HCT116 (cell line): ENCODE data around the gene TEX2. TPM values are rescaled to one million over a fixed set of nuclear protein-coding genes. Genes with fewer than 3 reads are reported as not detected.

Source experiments
- ATAC-seq: fragments of 200-7000 bp; cut with Tn5 transposase; 2 replicates; pipeline ENCODE4 v1.9.1; 2020; ENCODE audit warnings: mild to moderate bottlenecking, moderate library complexity
- BruUV-seq: library from RNA; stranded (reverse); fragments of 400-500 nt; replicated peaks from 2 replicates; lab custom pipeline; 2021; lab: Mats Ljungman, UMichigan
- CTCF ChIA-PET: fragments of 300-600 bp; sonication (Branson Sonifier 250); formaldehyde crosslinking; loops from one replicate; lab custom pipeline; 2021; ENCODE audit warnings: antibody characterized with exemption; lab: Charles Lee
- POLR2A ChIA-PET: fragments of 300-600, 350-600 bp; sonication (Branson Sonifier 250); formaldehyde crosslinking; loops from one replicate; lab custom pipeline; 2021; ENCODE audit warnings: antibody characterized with exemption; lab: Charles Lee
- RAD21 ChIA-PET, 2 experiments: fragments of 300-600 bp; sonication (Branson Sonifier 250); formaldehyde crosslinking; loops; one replicate each; lab custom pipeline; 2023; ENCODE audit warnings: low total read pairs in 2 of 2; ENCODE audit not compliant: uncharacterized antibody in 2 of 2, unreplicated experiment in 2 of 2, low non-redundant PET in 1 of 2; lab: Charles Lee
- DNase-seq: peaks from one replicate; pipeline ENCODE4 v3.0.0-alpha.2; 2010; ENCODE audit warnings: low read depth, low spot score
- H2AFZ ChIP-seq: fragments of 200-600 bp; shearing (Covaris generic), sonication (generic); 2 replicates; pipeline ENCODE4 v1.6.1; 2017; ENCODE audit warnings: low read depth, mixed run types, mixed read lengths, antibody characterized with exemption, low read length; ENCODE audit not compliant: poor library complexity, severe bottlenecking
- H3K27ac ChIP-seq: 2 replicates; pipeline ENCODE4 v1.5.1; 2012; ENCODE audit warnings: low read depth, low read length
- H3K27me3 ChIP-seq: fragments of 200-600 bp; sonication (generic); 2 replicates; pipeline ENCODE4 v1.6.1; 2016; ENCODE audit warnings: mixed run types, low read length, mixed read lengths; ENCODE audit not compliant: insufficient read depth
- H3K36me3 ChIP-seq, 2 experiments: fragments of 200-500 bp in 1 of 2; fragments of 200-600 bp in 1 of 2; sonication (Bioruptor generic) in 1 of 2; sonication (generic) in 1 of 2; 2 replicates each; pipeline versions ENCODE4 v1.5.1 to v1.6.1; 2014 to 2016; ENCODE audit warnings: low read length in 2 of 2, inconsistent platforms in 1 of 2, mixed read lengths in 1 of 2, mixed run types in 1 of 2; ENCODE audit not compliant: insufficient read depth in 2 of 2, control insufficient read depth in 1 of 2
- H3K4me1 ChIP-seq, 2 experiments: fragments of 200-600 bp in 1 of 2; sonication (generic) in 1 of 2; 2 replicates each; pipeline versions ENCODE4 v1.5.1 to v1.6.1; 2012 to 2017; ENCODE audit warnings: low read length in 2 of 2, inconsistent platforms in 1 of 2, mild to moderate bottlenecking in 1 of 2, mixed read lengths in 1 of 2, mixed run types in 1 of 2, moderate library complexity in 1 of 2; ENCODE audit not compliant: insufficient read depth in 2 of 2, control insufficient read depth in 1 of 2
- H3K4me2 ChIP-seq: fragments of 200-600 bp; sonication (generic); 2 replicates; pipeline ENCODE4 v1.6.1; 2017; ENCODE audit warnings: mixed run types, low read length, mixed read lengths
- H3K4me3 ChIP-seq, 2 experiments: fragments of 200-600 bp in 1 of 2; sonication (generic) in 1 of 2; replicated peaks in 1 of 2; 2 replicates each; pipeline ENCODE4 v1.5.1; 2011 to 2016; ENCODE audit warnings: low read length in 2 of 2, control low read depth in 1 of 2, low read depth in 1 of 2, mild to moderate bottlenecking in 1 of 2, mixed read lengths in 1 of 2, mixed run types in 1 of 2
- H3K79me2 ChIP-seq: fragments of 200-600 bp; sonication (generic); 2 replicates; pipeline ENCODE4 v1.6.1; 2017; ENCODE audit warnings: mild to moderate bottlenecking, mixed run types, low read length, moderate library complexity, mixed read lengths; ENCODE audit not compliant: insufficient read depth
- H3K9ac ChIP-seq: fragments of 200-600 bp; sonication (generic); 2 replicates; pipeline ENCODE4 v1.6.1; 2016; ENCODE audit warnings: low read length, mixed read lengths
- H3K9me2 ChIP-seq: fragments of 200-600 bp; sonication (generic), shearing (Covaris generic); 2 replicates; pipeline ENCODE4 v1.6.1; 2017; ENCODE audit warnings: mixed run types, mild to moderate bottlenecking, moderate library complexity; ENCODE audit not compliant: insufficient read depth
- H3K9me3 ChIP-seq, 2 experiments: fragments of 200-500 bp in 1 of 2; fragments of 200-600 bp in 1 of 2; sonication (Bioruptor generic) in 1 of 2; sonication (generic) in 1 of 2; 2 replicates each; pipeline ENCODE4 v1.6.1; 2014 to 2017; ENCODE audit warnings: low read length in 2 of 2, mixed read lengths in 2 of 2, inconsistent platforms in 1 of 2, low read depth in 1 of 2, mild to moderate bottlenecking in 1 of 2, mixed run types in 1 of 2, moderate library complexity in 1 of 2; ENCODE audit not compliant: control insufficient read depth in 1 of 2, insufficient read depth in 1 of 2
- H4K20me1 ChIP-seq: fragments of 200-600 bp; sonication (generic), shearing (Covaris generic); 2 replicates; pipeline ENCODE4 v1.6.1; 2017; ENCODE audit warnings: mixed run types, mild to moderate bottlenecking, moderate library complexity; ENCODE audit not compliant: insufficient read depth
- CEBPB ChIP-seq: IDR thresholded peaks from 2 replicates; pipeline ENCODE4 v1.6.1; 2012; ENCODE audit warnings: low read depth
- JUND ChIP-seq: IDR thresholded peaks from 2 replicates; pipeline ENCODE4 v1.6.1; 2012
- POLR2AphosphoS5 ChIP-seq: IDR thresholded peaks from 2 replicates; pipeline ENCODE4 v1.6.1; 2011; ENCODE audit warnings: mild to moderate bottlenecking, low read depth, low read length, moderate library complexity
- ZBTB33 ChIP-seq: IDR thresholded peaks from 2 replicates; pipeline ENCODE4 v1.6.1; 2011; ENCODE audit warnings: mild to moderate bottlenecking, low read length, moderate library complexity; ENCODE audit not compliant: insufficient replicate concordance; ENCODE audit errors: extremely low read depth
- ZNF274 ChIP-seq: fragments of 200-500 bp; sonication (Bioruptor generic); IDR thresholded peaks from 2 replicates; pipeline ENCODE4 v1.6.1; 2014; ENCODE audit warnings: mild to moderate bottlenecking, low read depth, low read length, inconsistent platforms
- intact Hi-C: fragments of 100-400 bp; cut with micrococcal nuclease; formaldehyde crosslinking; loops from 2 replicates; pipeline ENCODE4 v1.10.0; 2022
- total RNA-seq: library from RNA; stranded (reverse); gene quantifications from one replicate; pipeline ENCODE4 v1.2.1, GENCODE V29; 2021; ENCODE audit not compliant: unreplicated experiment

The TEX2 gene
- total RNA-seq, 1 experiment from 2014 or later, result 24.6 TPM

GRCh38 chr17:64111831-64112230, 151.2 kb downstream of the TEX2 start:
- TF ChIP-seq CEBPB, result no peak
- no peak for TF ChIP-seq POLR2AphosphoS5
- TF ChIP-seq JUND, result no peak
- no peak for TF ChIP-seq ZBTB33
- no peak for TF ChIP-seq ZNF274
- Histone ChIP-seq H2AFZ (no peak overlapping the region), H3K9ac (no peak overlapping the region), H3K36me3 (no peaks in the 10 kb centered on the region), H4K20me1 (no peaks in the 10 kb centered on the region), H3K9me2 (no peaks in the 10 kb centered on the region), H3K4me3 (no peak overlapping the region), H3K4me2 (no peak overlapping the region), H3K9me3 (no peaks in the 10 kb centered on the region), H3K79me2 (peaks cover 9% of the 10 kb centered on the region; the same call in 1 of the 2 replicates), H3K4me1 (peaks cover 7 to 13% of the 10 kb centered on the region in 2 experiments; a peak in 3 of 4 replicates), H3K27ac (no peak overlapping the region), H3K27me3 (no peaks in the 10 kb centered on the region)
- RAD21 ChIA-PET, result no interaction called here
- no TSS peak for BruUV-seq
- CTCF ChIA-PET, result interaction anchor here (1.0 kb wide), 1 partner anchor 14 kb away, joined by 3 read pairs; no protein-coding TSS in a partner anchor
- intact Hi-C loops, result no loop called here
- POLR2A ChIA-PET, result interaction anchor here (0.7 to 2.1 kb wide), 3 partner anchors 14 to 34 kb away, joined by 3 to 6 read pairs (median 3); no protein-coding TSS in a partner anchor
- DNase-seq (no peak), ATAC-seq (no peak)
